Endothelial cell of umbilical vein (primary cell): ENCODE data around the gene TRMT44.

Experiments
- CTCF ChIP-seq, 2 donors: IDR thresholded peaks; 1 replicate in 1 of 2; 2 replicates in 1 of 2; pipeline ENCODE4 v1.5.1; 2011; ENCODE audit warnings: low read length in 2 of 2, mild to moderate bottlenecking in 2 of 2, moderate library complexity in 2 of 2, control low read depth in 1 of 2, inconsistent platforms in 1 of 2, low read depth in 1 of 2; ENCODE audit not compliant: insufficient read depth in 1 of 2; ENCODE audit errors: extremely low read depth in 1 of 2
- EZH2 ChIP-seq: IDR thresholded peaks from 2 replicates; pipeline ENCODE4 v1.6.1; 2012; ENCODE audit warnings: borderline replicate concordance, low read depth, mild to moderate bottlenecking, moderate library complexity, low read length, inconsistent platforms; ENCODE audit not compliant: severe bottlenecking
- JUN ChIP-seq: IDR thresholded peaks from 2 replicates; pipeline ENCODE4 v1.6.1; 2011; ENCODE audit warnings: borderline replicate concordance, low read depth; ENCODE audit not compliant: insufficient read length, insufficient read depth
- POLR2A ChIP-seq: IDR thresholded peaks from 2 replicates; pipeline ENCODE4 v1.6.1; 2012; ENCODE audit warnings: low read depth, mild to moderate bottlenecking, control low read depth, low read length
- POLR2AphosphoS5 ChIP-seq: IDR thresholded peaks from 2 replicates; pipeline ENCODE4 v1.6.1; 2012; ENCODE audit warnings: low read depth, mild to moderate bottlenecking, control low read depth, low read length, moderate library complexity; ENCODE audit not compliant: insufficient read depth

DNA sequence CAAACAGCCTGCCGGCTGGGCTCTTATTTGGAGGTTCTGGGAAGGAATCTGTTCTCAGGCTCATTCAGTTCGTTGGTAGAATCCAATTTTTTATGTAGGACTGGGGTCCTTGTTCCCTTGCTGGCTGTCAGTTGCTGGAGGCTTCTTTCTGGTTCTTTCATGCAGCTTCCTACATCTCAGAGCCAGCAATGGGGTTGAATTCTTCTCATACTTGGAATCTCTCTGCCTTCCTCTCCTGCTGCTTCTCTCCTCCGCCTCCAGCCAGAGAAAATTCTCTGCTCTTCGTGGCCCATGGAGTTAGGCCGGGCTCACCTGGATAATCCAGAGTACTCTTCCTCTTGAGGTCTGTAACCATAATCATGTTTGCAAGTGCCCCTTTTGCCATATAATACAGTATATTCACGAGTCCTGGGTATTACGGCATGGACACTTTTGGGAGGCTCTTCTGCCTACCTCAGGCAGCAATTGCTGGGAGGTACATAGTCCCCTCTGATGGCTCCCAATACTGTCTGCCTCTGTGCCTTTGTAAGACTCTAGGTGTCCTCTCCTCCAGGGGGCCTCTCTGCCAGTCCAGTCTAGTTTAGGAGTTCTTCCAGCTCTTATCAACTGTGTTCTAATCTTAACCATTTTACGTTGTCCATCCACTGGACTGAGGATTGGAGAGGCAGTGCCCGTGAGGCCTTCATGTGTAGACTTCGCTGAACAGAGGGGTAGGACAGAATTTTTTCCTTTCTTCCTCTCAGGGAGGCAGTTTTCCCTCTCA is 2.2 kb downstream of the TRMT44 start:
- TF ChIP-seq EZH2 (no peak), CTCF (IDR thresholded peaks at IDR 0.05; ENCODE audit: extremely low read depth in 1 of 2, insufficient read depth in 1 of 2, low read depth in 1 of 2, low read length in 2 of 2) (no peak), POLR2AphosphoS5 (no peak), POLR2A (no peak), JUN (no peak)
